Measurements from ENCODE around the gene TRIM44.

- TF ChIP-seq FOXA1 (IDR thresholded peaks at IDR 0.05) (no peak), CTCF (IDR thresholded peaks at IDR 0.05; ENCODE audit: low read depth, low read length, missing input control) (no peak), SP1 (IDR thresholded peaks at IDR 0.05) (no peak), JUND (IDR thresholded peaks at IDR 0.05) (no peak), ATF3 (IDR thresholded peaks at IDR 0.05) (no peak), HNF4G (IDR thresholded peaks at IDR 0.05) (no peak), RXRA (IDR thresholded peaks at IDR 0.05) (no peak), TAF1 (conservative IDR thresholded peaks at IDR 0.05) (no peak), REST (IDR thresholded peaks at IDR 0.05) (no peak), YY1 (IDR thresholded peaks at IDR 0.05) (no peak), EGR1 (IDR thresholded peaks at IDR 0.05; ENCODE audit: low read depth in 2 of 2) (no peak), ZBTB33 (IDR thresholded peaks at IDR 0.05) (no peak), MAX (IDR thresholded peaks at IDR 0.05) (no peak), GABPA (IDR thresholded peaks at IDR 0.05 in 1 of 2, conservative IDR thresholded peaks at IDR 0.05 in 1 of 2) (no peak)
Observed at GRCh38 chr11:35811783-35812182, 149.2 kb downstream of the TRIM44 start.
